Measurements from ENCODE around the gene ARMS2.

Gene ARMS2, protein sequence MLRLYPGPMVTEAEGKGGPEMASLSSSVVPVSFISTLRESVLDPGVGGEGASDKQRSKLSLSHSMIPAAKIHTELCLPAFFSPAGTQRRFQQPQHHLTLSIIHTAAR

DNA sequence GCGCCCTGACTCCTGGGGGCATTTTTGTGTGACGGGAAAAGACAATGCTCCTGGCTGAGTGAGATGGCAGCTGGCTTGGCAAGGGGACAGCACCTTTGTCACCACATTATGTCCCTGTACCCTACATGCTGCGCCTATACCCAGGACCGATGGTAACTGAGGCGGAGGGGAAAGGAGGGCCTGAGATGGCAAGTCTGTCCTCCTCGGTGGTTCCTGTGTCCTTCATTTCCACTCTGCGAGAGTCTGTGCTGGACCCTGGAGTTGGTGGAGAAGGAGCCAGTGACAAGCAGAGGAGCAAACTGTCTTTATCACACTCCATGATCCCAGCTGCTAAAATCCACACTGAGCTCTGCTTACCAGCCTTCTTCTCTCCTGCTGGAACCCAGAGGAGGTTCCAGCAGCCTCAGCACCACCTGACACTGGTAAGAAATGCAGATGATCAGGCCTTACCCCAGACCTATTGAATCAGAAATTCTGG lies at the start of gene ARMS2:
TSS of gene ARMS2 (plus strand) at position 51 of the 478 bp plus-strand sequence. CDS start at position 126, 75 bp downstream.
- DNase-seq, result no peak

DNA sequence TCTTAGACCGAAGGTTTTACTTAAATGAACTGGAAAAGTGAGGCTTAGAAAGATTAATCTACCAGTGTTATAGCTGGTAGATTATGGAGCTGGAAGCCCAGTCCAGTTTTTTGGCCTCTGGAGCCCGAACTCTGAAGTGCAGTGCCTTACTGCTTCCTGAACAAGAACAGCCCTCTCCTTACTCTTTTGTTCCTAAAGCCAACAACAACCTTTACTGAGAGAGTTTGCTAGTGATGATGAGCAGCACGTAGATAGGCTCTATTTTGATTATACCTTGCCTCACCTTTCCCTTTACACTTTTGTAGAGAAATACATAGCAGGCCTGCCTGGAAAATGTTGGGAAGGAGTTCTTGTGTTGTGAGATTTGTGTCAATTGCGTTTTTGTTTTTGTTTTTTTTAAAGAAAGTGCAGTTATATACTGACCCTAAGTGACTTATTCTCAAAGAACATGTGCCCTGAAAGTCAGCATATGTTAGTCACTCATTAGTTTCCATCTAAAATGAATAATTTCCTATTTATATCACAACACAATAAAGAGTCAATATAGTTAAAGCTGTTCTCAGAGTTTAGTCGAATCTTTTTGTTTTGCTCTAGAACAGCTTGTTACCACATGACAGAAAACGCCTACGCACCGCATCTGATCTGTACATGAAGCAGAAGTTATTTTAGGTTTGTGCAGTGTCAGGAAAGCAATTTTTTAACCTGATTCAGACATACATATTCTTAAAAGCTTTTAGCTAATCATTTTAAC lies 46.9 kb upstream of the ARMS2 start:
- DNase-seq, result no peak

DNA sequence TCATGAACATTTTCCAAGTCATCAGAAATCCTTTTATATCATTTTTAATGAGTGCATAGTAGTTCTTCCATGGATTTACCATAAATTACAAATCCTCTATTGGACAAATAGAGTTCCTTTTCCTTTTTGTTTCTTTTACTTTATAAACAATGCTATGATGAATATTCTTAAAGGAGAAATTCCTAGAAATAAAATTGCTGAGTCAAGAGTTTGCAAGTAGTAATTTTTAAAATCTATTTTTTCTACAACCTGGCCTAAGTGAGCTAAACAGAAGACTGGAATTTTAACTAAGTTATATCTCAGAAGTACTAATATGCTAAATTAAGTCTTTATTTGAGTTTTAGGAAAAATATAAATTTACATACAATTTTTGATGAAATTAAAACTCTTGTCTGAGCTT lies 41.1 kb upstream of the ARMS2 start:
- no peak for DNase-seq

DNA sequence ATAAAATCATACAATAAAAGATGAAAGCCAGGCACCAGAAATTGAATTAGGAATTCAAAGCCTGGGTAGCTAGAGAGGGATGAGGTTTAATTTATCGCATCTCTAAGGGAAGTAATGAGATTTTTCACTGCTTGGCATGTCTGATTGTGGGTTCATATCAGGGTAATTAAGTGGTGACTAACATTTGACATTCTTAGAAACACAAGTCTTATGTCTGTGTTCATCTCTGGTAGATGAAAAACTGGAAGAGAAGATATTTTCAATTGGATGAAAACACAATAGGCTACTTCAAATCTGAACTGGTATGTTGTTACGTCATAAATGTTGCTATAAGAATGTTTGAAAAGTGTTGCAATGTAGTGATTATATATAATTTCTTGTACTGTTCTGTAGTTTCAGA lies 36.8 kb upstream of the ARMS2 start:
- no peak for DNase-seq

DNA sequence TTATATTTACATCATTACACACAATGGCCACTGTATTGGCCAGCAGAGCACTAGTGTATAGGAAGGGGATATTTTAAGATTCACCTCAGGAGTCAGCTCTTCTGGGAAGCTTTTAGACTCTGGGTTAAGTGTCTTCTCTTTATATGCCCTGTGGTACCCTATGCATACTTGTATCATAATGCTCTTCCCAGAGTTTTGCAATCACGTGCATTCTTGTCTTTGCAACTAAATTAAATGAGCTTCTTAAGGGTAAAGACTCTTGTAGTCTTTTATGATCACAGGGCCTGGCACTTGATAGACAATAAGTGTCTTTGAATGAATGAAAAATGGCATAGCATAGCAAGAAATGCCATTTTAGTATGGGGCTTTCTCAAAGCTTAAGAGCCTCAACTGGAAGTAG lies 35.4 kb upstream of the ARMS2 start:
- no peak for DNase-seq

DNA sequence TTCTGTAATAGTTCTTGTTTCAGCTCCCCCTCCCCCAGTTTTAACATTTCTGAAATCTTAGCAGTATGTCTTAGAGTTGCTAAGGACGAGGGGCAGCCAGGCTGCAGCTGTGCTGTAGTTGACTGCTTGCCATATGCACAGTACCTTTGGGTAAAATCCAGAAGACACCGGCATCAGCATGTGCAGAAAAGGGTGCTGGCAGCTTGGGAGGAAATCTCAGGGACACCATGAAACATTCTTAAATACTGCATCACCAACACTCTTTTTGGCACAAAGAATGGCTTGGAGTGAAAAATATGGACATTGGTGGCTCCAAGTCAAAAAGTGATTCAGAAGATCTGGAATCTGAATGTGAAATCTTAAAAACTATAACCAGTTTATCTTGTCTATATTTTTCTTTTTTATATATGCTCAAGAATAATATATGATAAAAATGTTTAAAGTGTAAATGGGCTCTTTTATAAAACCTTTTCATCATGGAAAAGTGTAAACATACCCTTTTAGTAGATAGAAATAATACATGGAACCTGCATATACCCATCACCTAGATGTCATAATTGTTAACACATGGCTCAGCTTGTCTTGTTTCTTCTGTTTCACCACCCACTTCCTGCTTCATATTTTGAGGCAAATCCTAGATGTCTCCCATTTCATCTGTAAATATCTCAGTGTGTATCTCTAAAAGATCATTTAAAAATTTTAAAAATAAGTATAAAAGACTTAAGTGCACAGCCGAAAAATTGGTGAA lies 34.4 kb upstream of the ARMS2 start:
- no peak for DNase-seq

DNA sequence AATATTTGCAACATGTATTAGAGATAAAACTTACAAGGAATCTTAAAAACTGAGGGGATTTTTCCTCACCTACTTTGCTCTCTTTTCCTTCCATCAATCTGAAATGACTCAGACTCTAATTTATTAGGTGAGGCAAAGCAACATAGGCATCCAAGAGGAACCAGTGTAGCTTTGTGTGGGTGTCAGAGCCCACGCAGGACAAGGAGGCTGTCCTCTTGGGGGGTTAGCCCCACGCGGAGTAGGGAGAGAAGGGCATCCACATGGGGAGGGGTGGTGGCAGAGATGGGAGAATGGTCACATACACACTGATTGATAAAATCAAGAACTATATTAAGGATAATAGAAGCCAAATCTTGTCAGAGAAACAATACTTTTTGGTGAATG lies 33.8 kb upstream of the ARMS2 start:
- DNase-seq, result no peak

DNA sequence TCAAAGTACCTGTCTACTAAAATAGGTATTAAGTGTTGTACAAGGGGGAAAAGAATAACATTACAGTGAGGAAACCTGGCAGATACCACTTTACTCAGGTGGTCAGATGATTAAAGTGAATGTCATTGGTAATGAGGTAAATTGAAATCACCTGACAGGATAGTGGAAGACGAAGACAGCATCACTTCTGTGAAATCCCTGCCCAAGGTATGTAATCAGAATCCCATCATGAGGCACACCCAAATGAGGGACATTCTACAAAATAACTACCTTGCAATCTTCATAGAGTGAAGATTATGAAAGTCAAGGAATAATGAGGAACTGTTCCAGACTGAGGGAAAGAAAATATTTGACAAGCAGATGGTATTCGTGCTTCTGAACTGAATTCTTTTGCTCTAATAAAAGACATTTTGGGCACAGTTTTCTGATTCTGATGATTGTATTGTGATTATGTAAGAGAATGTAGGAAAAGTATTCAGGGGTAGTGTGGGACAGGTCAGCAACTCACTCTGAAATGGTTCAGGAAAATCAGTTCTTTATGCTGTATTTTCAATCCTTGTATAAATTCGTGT lies 33.3 kb upstream of the ARMS2 start:
- no peak for DNase-seq

DNA sequence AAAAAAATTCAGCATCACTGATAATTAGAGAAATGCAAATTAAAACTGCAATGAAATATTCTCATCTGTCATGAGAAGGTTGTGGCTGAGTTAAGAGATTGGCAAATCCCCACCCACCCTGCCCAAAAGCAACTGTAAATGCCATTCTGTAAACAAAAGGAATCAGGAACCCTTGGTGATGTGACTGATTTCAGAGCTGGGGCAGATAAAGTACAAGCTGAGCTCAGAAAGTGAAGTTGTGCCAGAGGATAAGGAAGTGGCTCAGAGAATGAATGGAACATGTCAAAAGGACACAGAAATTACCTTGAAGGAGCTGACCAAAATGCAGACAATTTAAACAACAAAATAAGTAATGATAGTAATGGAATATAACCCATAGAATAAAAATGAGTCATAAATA lies 32.7 kb upstream of the ARMS2 start:
- DNase-seq, result no peak

DNA sequence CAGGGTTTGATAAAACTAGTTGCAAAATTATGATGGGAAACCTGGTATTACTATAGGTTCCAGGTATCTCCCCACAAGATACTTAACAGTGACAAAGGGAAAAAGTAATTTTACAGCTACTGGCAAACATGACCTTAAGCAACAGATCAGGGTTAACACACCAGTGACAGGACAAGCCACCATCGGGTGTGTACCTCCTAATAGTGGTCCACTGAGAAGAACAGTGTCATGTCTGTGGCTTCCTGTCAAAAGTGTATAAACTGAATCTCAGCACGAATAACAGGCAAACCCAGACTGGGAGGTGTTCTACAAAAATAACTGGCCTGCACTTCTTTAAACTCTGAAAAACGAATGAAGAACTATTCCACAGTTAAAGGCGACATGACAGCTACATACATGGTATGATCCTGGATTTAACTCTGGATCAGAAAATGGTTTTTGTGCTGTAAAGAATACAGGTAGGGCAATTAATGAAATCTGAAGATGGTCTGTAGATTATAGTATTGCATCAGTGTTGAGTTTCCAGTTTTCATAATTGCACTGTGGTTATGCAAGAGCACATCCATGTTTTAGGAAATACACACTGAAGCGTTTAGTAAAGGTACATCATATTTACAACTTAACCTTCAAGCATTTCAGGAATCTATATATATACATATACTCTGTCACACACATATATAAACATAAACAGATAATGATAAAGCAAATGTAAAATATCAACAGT lies 32.0 kb upstream of the ARMS2 start:
- DNase-seq, result no peak

DNA sequence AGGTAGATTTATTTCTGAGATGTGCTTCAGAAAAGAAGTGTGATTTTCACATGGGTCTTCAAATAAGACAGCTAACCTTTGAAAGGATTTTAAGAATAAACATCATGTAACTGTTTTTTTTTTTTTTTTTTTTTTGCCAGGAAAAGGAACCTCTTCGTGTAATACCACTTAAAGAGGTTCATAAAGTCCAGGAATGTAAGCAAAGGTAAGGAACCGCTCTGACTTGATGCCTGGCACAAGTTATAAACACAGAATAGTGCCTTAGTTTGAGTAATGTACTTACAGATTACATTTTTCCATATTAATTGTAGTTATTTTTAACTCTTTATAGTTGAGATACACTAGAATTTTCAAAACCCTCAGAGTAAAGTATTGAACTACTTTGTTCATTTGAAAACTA lies 30.4 kb upstream of the ARMS2 start:
- no peak for DNase-seq

DNA sequence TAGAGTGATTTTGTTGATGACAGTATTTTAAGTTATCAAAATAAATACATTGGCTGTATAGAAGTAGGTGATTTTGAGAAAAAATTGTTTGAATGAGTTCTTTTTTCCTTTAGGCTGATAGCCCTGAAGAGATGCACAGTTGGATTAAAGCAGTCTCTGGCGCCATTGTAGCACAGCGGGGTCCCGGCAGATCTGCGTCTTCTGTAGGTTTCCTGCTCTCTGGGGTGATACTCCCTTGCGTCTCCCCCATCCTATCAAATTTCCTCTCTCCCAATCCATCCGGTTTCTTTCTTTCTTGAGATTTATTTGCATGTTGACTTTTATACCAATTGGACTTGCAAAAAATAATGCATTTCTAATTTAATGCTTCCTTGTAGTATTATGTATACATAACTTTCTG lies 27.6 kb upstream of the ARMS2 start:
- no peak for DNase-seq

DNA sequence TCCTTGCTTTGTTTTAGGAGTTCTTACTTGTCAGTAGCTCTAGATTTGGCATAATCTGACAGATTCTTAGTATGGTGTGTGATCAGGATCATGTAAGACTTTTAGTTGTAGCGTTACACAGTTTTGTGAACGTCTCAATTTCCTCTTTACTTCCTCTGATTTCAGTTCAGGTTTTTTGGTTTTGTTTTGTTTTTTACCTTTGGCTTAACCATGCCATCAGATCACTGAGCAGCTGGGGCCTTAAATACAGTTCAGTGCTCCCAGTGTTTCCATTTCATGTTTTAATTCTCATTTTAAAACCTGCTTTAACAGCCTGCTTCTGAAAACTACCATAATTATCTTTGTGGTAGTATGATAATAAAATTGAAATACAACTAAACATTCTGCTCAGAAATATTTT lies 27.2 kb upstream of the ARMS2 start:
- no peak for DNase-seq

DNA sequence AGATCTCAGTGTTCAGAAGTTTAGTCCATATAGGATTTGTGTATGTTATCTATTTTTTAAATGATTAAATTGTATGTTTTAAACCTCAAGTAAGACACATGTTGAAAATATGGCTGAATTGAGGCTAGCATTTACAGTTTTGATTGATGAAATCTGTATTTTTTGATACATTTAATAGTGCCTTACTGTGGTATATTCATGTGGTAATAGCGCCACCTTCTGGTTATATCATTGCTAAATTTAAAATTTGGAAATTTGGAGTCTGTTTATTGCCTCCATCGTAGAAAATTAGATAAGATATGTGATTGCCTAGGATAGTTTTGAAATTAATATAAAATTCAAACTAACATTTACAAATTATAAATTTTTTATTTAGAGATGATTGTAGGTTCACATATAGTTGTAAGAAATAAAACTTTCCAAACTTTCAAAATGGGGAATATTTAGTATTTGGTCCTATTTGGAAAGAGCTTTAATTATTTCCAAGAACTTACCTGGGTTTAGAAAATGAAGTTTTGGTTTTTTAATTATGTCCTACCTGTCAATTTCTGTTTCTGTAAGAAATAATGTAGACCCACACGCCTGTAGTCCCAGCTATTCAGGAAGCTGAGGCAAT lies 19.1 kb upstream of the ARMS2 start:
- peak; percentile 73 for DNase-seq

DNA sequence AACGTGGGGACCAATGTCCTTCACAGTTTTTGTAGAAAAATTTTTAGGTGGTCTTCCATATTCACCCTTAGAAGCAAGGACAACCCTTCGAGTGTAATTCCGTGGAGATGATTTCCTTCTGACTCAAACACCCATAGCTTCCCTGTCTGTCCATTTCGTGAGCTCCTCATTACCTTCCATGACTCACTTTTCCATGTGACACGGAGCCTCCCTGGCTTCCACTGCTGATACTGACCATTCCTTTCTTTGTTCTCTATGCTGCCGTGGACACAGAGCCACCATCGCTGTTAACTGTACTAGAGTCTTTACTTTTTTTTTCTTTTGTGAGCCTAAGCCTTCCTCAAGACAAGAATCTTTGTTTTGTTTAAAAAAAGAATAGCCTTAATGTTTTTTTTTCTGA lies 12.5 kb upstream of the ARMS2 start:
- no peak for DNase-seq

DNA sequence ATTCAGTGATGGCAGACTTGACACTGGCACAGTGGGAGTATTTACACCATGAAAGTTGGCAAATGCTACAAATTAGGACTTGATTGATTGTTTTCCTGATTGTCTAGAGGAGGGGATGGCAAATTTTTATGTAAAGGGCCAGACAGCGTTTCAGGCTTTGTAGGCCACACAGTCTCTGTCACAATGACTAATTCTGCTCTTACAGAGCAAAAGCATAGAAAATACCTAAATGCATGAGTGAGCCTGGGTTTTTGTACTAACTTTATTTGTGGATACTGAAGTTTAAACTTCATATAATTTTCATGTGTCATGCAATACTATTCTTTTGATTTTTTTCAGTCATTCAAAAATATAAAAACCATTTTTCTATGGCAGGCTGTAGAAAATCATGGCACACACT lies 9.0 kb upstream of the ARMS2 start:
- no peak for DNase-seq

DNA sequence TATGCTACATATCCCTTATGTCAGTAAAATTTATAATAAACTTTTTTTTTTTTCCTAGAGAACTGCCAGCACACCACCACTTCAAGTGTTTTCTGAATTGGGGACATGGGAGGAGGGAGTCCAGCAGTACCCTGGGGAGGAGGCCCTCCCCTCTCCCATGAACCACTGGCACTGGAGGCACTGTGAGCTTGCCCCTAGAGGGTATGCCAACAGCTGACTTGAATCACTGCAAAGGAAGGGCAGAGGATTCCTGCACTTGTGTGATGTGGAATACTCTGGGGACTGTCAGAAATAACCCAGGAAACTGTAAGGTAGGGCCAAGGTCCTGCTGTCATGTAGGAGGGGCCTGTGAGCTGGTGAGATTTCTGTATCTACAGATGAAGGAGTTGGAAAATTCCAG lies 8.5 kb upstream of the ARMS2 start:
- no peak for DNase-seq

DNA sequence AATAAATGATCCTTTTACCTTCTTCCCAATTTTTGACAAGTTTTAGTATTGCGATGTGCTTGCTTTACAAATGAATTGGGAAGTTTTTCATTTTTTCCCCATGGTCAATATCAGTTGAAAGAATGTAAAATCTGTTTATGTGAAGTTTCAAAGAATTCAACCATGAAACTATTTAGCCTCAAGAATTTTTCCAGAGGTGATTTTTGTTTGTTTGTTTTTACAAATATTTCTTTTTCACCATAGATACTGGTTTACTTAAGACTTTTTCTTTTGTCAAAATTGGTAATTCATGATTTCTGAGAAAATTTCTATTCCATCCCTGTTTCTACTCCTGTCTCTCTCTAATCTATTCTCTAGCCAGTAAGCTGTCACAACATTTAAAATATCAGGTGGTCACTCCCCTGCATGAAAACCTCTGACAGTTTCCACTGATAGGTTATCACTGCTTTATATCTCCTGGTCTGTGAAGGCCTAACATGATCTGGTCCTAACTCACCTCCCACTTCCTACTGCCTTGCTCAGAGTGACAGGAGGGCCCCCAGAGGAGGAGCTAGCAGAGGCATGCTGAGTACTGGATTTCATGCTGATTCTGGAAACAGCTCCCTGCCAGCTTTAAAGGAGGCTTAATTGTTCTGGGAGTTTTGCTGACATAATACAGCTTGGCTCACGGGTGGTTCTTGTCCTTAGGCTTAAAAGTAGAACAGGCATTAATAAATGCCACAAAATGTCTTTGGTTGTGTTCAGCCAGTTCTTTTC lies 7.6 kb upstream of the ARMS2 start:
- DNase-seq, result no peak

DNA sequence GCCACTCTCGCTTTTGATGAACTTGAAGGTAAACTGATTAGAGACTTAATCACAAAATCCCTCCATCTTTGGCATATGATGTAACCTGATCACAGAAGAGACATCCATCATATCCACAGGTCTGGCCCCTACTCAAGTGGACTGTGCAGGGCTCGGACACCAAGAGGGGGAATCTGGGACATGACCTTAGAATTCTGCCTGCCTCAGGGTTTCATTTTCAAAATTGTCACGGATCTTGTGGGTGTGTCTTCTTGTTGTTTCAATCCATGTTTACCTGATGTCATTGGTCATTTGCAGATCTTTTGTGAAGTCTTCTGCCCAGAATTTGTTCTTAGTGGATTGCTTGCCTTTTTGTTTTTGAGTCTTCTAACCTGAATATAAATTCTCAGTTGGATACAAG lies 5.9 kb upstream of the ARMS2 start:
- DNase-seq, result no peak

DNA sequence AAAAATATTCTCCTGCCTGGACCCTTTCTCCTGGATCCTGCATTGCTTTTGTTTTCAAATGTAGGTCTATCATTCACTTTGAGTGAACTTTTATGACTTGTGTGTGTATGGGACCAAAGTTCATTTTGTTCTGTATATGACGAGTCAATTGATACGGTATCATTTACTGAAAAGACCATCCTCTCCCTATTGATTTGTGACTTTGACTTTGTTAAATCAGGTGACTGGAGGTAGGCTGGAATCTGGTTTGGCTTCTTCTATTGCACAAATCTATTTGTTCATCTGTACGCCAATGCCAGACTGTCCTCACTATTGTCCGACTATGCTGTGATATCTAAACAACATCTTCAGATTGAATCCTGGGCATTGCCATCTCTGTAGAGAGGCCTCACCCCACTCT lies 5.3 kb upstream of the ARMS2 start:
- no peak for DNase-seq

DNA sequence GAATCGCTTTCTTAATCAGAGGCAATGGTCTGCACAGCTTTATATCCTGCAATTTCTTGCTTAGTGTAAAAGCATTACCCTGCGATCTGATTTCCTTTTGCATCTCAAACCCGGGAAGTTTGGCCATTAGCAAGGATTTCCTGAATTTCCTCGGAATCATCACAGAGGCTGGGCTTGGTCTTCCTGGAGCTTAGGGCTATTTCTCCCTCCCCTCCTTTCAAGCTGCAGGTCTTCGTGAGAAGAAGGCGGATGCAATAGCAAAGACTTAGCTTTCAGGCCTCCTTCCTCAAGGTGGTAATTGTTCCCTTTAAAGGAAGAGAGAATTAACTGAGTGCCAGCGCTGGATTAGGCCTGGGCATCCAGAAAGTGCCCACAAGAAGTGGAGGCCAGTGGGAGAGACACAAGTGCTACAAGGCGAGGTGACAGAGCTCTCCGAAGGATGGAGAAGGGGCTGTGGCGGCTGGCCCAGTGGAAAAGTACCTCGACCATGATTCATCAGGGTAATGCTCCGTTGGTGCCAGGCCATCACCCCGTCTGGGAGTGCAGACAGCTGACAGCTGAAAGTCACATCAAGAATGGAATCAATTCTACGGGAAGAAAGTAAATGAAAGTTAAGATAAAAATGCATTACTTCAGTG lies 4.0 kb upstream of the ARMS2 start:
- DNase-seq, result no peak

DNA sequence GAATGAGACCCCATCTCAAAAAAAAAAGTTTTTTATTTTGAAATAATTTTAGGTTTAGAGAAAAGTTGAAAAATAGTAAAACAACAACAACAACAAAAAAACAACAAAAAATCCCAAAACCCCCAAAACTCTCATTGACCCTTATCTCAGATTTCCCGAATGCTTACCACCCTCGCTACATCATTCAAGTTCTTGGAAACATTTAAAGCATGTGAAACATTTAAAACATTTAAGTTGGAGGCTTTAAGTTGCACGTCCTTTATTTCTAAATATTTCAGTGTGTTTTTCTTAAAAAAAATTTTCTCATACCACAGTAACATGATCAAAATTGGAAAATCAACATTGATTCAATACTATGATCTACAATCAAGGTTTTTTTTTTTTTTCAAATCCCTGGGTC lies 382 bp upstream of the ARMS2 start:
- no peak for DNase-seq
